Stomach (tissue), 9 donors: ENCODE data around the gene TMIE. TPM values are rescaled to one million over a fixed set of nuclear protein-coding genes. Genes with fewer than 3 reads are reported as not detected.

ENCODE experiments used
- DNase-seq, 2 donors: peaks; one replicate each; pipeline versions ENCODE4 v3.0.0 to v3.0.0-alpha.2; 2013 to 2019
- H3K27ac ChIP-seq, 5 donors: fragments of 200-600 bp in 4 of 5; sonication (generic) in 4 of 5; one replicate each; pipeline ENCODE4 v1.5.1; 2013 to 2019; ENCODE audit warnings: mild to moderate bottlenecking in 1 of 5, moderate library complexity in 1 of 5
- H3K27me3 ChIP-seq, 3 donors: fragments of 200-600 bp; sonication (generic); one replicate each; pipeline ENCODE4 v1.5.1; 2017 to 2019; ENCODE audit warnings: mixed run types in 1 of 3
- H3K36me3 ChIP-seq, 4 donors: fragments of 200-600 bp; sonication (generic); 1 replicate in 3 of 4; 2 replicates in 1 of 4; pipeline ENCODE4 v1.5.1; 2016 to 2019
- H3K4me1 ChIP-seq, 4 donors: fragments of 200-600 bp; sonication (generic); one replicate each; pipeline ENCODE4 v1.5.1; 2016 to 2019
- H3K4me3 ChIP-seq, 4 donors: fragments of 200-600 bp; sonication (generic) in 3 of 4; one replicate each; pipeline ENCODE4 v1.5.1; 2016 to 2019; ENCODE audit warnings: mild to moderate bottlenecking in 1 of 4
- H3K9me3 ChIP-seq, 4 donors: fragments of 200-600 bp; sonication (generic); one replicate each; pipeline ENCODE4 v1.5.1; 2016 to 2019
- CTCF ChIP-seq, 7 experiments: fragments of 450-650 bp in 4 of 7; fragments of 200-600 bp in 3 of 7; sonication (generic) in 3 of 7; IDR thresholded peaks; one replicate each; pipeline ENCODE4 v1.5.1; 2016 to 2019; ENCODE audit warnings: antibody characterized with exemption in 7 of 7, control low read depth in 2 of 7, mild to moderate bottlenecking in 1 of 7
- EP300 ChIP-seq: sonication (generic); formaldehyde crosslinking; IDR thresholded peaks from one replicate; pipeline ENCODE4 v1.6.1; 2017; ENCODE audit warnings: antibody characterized with exemption
- POLR2A ChIP-seq, 4 donors: fragments of 450-650 bp; IDR thresholded peaks; one replicate each; pipeline ENCODE4 v1.6.1; 2016; ENCODE audit warnings: antibody characterized with exemption in 4 of 4, control low read depth in 2 of 4, mild to moderate bottlenecking in 1 of 4, moderate library complexity in 1 of 4
- POLR2AphosphoS5 ChIP-seq, 3 donors: sonication (generic); formaldehyde crosslinking; IDR thresholded peaks; one replicate each; pipeline ENCODE4 v1.6.1; 2016; ENCODE audit warnings: antibody characterized with exemption in 3 of 3
- WGBS, 5 donors: extraction: QIAGEN DNeasy Blood & Tissue Kit in 3 of 5; methylation state at CpG; one replicate each; pipeline versions ENCODE4 v1.1.5 to v1.1.7; 2013 to 2018; 5-methylcytosine and 5-hydroxymethylcytosine counted together
- intact Hi-C: fragments of 100-400 bp; cut with DNase I; formaldehyde crosslinking; loops from one replicate; pipeline ENCODE4 v1.15.1; 2023; ENCODE audit warnings: low total_unique reads
- polyA plus RNA-seq, 3 donors: library from polyadenylated mRNA; stranded (reverse); fragments of 200-250 nt; gene quantifications; one replicate each; pipeline ENCODE4 v1.2.3, GENCODE V29; 2013
- total RNA-seq, 5 donors: library from RNA; depleted of rRNA; stranded (reverse); fragments of >200 nt; gene quantifications; one replicate each; pipeline versions ENCODE4 v1.1.0 to v1.2.3, GENCODE V29; 2014 to 2016
- donor health status: healthy with polysubstance abuse.
- donor health status: Bipolar disorder and iron deficiency.
- donor health status: healthy.

Gene TMIE
- total and polyA plus RNA-seq, 8 donors = 0.46 to 1.0 (median 0.55) TPM; not detected in 5

GRCh38 chr3:46708401-46709156 is 7.4 kb downstream of the TMIE start:
- no peaks in the 10 kb centered on the region for H3K36me3 ChIP-seq
- no peaks in the 10 kb centered on the region for H3K9me3 ChIP-seq
- TF ChIP-seq EP300 = no peak
- no peak for TF ChIP-seq POLR2AphosphoS5 (IDR thresholded peaks at IDR 0.05)
- TF ChIP-seq POLR2A (IDR thresholded peaks at IDR 0.05) = no peak
- TF ChIP-seq CTCF (IDR thresholded peaks at IDR 0.05) = no peak
- H3K27ac ChIP-seq = no peak overlapping the region
- 82 to 86% (median 84%) methylated on average over 6 to 11 of the region's 11 CpGs for WGBS, 5 donors
- H3K27me3 ChIP-seq = no peaks in the 10 kb centered on the region
- H3K4me3 ChIP-seq = no peak overlapping the region
- H3K4me1 ChIP-seq = peaks cover 0 to 5% (median 0%) of the 10 kb centered on the region in 4 donors
- intact Hi-C loops = loop anchor here (5.0 kb wide), 1 partner anchor 194 kb away; no protein-coding TSS in a partner anchor
- DNase-seq = peak in 1 of 2 donors; percentile 3

DNA sequence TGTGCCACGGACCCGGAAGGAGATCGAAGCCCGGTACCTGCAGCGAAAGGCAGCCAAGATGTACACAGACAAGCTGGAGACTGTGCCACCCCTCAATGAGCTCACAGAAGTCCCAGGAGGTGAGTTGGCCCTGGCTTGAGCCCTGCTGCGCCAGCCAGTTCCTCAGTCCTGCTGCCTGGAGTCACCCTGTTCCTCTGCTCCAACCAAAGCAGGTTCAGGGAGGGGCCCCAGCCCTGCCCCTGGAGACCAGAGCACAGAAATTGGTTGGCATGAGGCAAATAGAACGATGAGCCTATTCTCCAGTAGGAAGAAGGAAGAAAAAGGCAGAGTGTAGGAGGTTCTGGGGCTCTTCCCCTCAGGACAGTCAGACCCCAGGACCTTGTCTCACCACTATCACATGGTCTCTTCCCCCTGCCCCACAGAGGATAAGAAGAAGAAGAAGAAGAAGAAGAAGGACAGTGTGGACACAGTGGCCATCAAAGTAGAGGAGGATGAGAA is 8.0 kb downstream of the TMIE start:
- DNase-seq = no peak
- WGBS, 5 donors = 87 to 93% (median 91%) methylated on average over 7 of the region's 7 CpGs
- no peak for TF ChIP-seq EP300
- TF ChIP-seq POLR2A (IDR thresholded peaks at IDR 0.05) = no peak
- no peak for TF ChIP-seq CTCF (IDR thresholded peaks at IDR 0.05)
- no peak for TF ChIP-seq POLR2AphosphoS5 (IDR thresholded peaks at IDR 0.05)
- Histone ChIP-seq H3K27ac (no peak overlapping the region), H3K4me1 (peaks cover 0 to 5% (median 0%) of the 10 kb centered on the region in 4 donors), H3K4me3 (no peak overlapping the region), H3K36me3 (no peaks in the 10 kb centered on the region), H3K27me3 (no peaks in the 10 kb centered on the region), H3K9me3 (no peaks in the 10 kb centered on the region)
- intact Hi-C loops = loop anchor here (5.0 kb wide), 1 partner anchor 193 kb away; no protein-coding TSS in a partner anchor

- H3K27me3 ChIP-seq = no peaks in the 10 kb centered on the region
- DNase-seq = no peak
- no peak for TF ChIP-seq POLR2AphosphoS5 (IDR thresholded peaks at IDR 0.05)
- no peak for TF ChIP-seq POLR2A (IDR thresholded peaks at IDR 0.05)
- TF ChIP-seq CTCF (IDR thresholded peaks at IDR 0.05) = no peak
- TF ChIP-seq EP300 = no peak
- no peaks in the 10 kb centered on the region for H3K36me3 ChIP-seq
- H3K27ac ChIP-seq = no peak overlapping the region
- H3K4me3 ChIP-seq = no peak overlapping the region
- no peaks in the 10 kb centered on the region for H3K9me3 ChIP-seq
- H3K4me1 ChIP-seq = peaks cover 0 to 5% (median 0%) of the 10 kb centered on the region in 4 donors
- WGBS, 5 donors = 80 to 89% (median 86%) methylated on average over 4 to 6 of the region's 6 CpGs
- intact Hi-C loops = loop anchor here (5.0 kb wide), 1 partner anchor 193 kb away; no protein-coding TSS in a partner anchor
Observed at GRCh38 chr3:46709721-46710120, 8.5 kb downstream of the TMIE start.

GRCh38 chr3:46710229-46710628 is 9.0 kb downstream of the TMIE start:
- 74 to 86% (median 80%) methylated on average over 7 of the region's 7 CpGs for WGBS, 5 donors

More at GRCh38 chr3:46710229-46710628, 9.0 kb downstream of the TMIE start:
- intact Hi-C loops = no loop called here
- no peak for DNase-seq
- no peak for TF ChIP-seq CTCF (IDR thresholded peaks at IDR 0.05)
- Histone ChIP-seq H3K4me1 (peaks cover 0 to 1% (median 0%) of the 10 kb centered on the region in 4 donors), H3K36me3 (no peaks in the 10 kb centered on the region), H3K9me3 (no peaks in the 10 kb centered on the region), H3K27me3 (no peaks in the 10 kb centered on the region), H3K4me3 (no peak overlapping the region), H3K27ac (no peak overlapping the region)
